Osteoblast (primary cell): ENCODE results near the gene C2orf76. TPM values are rescaled to one million over a fixed set of nuclear protein-coding genes. Genes with fewer than 3 reads are reported as not detected.

Experiments
- DNase-seq: peaks from one replicate; pipeline ENCODE4 v3.0.0; 2011; ENCODE audit warnings: low spot score, mixed read lengths; ENCODE audit not compliant: insufficient read length; ENCODE audit errors: missing footprints
- H2AFZ ChIP-seq: 2 replicates; pipeline ENCODE4 v1.6.0; 2011; ENCODE audit warnings: mild to moderate bottlenecking, low read length
- H3K27ac ChIP-seq: 2 replicates; pipeline ENCODE4 v1.5.1; 2011; ENCODE audit warnings: mild to moderate bottlenecking, low read depth, low read length, moderate library complexity
- H3K27me3 ChIP-seq: 2 replicates; pipeline ENCODE4 v1.6.0; 2012; ENCODE audit warnings: mild to moderate bottlenecking, control low read depth, inconsistent platforms, low read length, moderate library complexity; ENCODE audit not compliant: insufficient read depth
- H3K36me3 ChIP-seq: 2 replicates; pipeline ENCODE4 v1.5.1; 2011; ENCODE audit warnings: mild to moderate bottlenecking, low read length, control low read depth, moderate library complexity; ENCODE audit not compliant: insufficient read depth
- H3K4me1 ChIP-seq: 2 replicates; pipeline ENCODE4 v1.5.1; 2011; ENCODE audit warnings: mild to moderate bottlenecking, low read length, control low read depth, moderate library complexity; ENCODE audit not compliant: insufficient read depth
- H3K4me2 ChIP-seq: 2 replicates; pipeline ENCODE4 v1.6.0; 2011; ENCODE audit warnings: mild to moderate bottlenecking, low read length; ENCODE audit not compliant: insufficient read depth
- H3K4me3 ChIP-seq: fragments of 200-600 bp; sonication (generic); 3 replicates; pipeline ENCODE4 v1.5.1; 2012; ENCODE audit warnings: mild to moderate bottlenecking, low read length, inconsistent platforms; ENCODE audit not compliant: insufficient read depth
- H3K79me2 ChIP-seq: 2 replicates; pipeline ENCODE4 v1.6.0; 2012; ENCODE audit warnings: mild to moderate bottlenecking, low read length, control low read depth, inconsistent platforms; ENCODE audit not compliant: insufficient read depth
- H3K9me3 ChIP-seq: 2 replicates; pipeline ENCODE4 v1.5.1; 2011; ENCODE audit warnings: low read depth, low read length, control low read depth
- H4K20me1 ChIP-seq: 2 replicates; pipeline ENCODE4 v1.6.0; 2012; ENCODE audit warnings: mild to moderate bottlenecking, low read length, control low read depth; ENCODE audit not compliant: insufficient read depth
- CTCF ChIP-seq: IDR thresholded peaks from 2 replicates; pipeline ENCODE4 v1.5.1; 2011; ENCODE audit warnings: mild to moderate bottlenecking, low read depth, low read length, moderate library complexity; ENCODE audit errors: extremely low read depth
- total RNA-seq: library from RNA; depleted of rRNA; stranded (reverse); fragments of >200 nt; gene quantifications from 2 replicates; pipeline ENCODE4 v1.2.3, GENCODE V29; 2012

C2orf76 gene
- total RNA-seq, 1 donor = 6.5 TPM

GRCh38 chr2:119263025-119263424, 103.6 kb downstream of the C2orf76 start:
- H2AFZ ChIP-seq = no peak overlapping the region
- no peak for TF ChIP-seq CTCF
- H3K9me3 ChIP-seq = no peaks in the 10 kb centered on the region
- H3K4me2 ChIP-seq = no peak overlapping the region
- no peaks in the 10 kb centered on the region for H3K79me2 ChIP-seq
- no peaks in the 10 kb centered on the region for H3K27me3 ChIP-seq
- no peaks in the 10 kb centered on the region for H3K36me3 ChIP-seq
- no peak for DNase-seq
- H4K20me1 ChIP-seq = no peaks in the 10 kb centered on the region
- no peak overlapping the region for H3K4me3 ChIP-seq
- H3K4me1 ChIP-seq = peaks cover 22% of the 10 kb centered on the region
- H3K27ac ChIP-seq = no peak overlapping the region

GRCh38 chr2:119261493-119262225, 105.0 kb downstream of the C2orf76 start:
- Histone ChIP-seq H3K27me3 (no peaks in the 10 kb centered on the region), H3K9me3 (no peaks in the 10 kb centered on the region), H3K36me3 (peaks cover 3% of the 10 kb centered on the region), H4K20me1 (no peaks in the 10 kb centered on the region), H3K79me2 (no peaks in the 10 kb centered on the region), H3K4me2 (peak overlapping the region; percentile 27), H3K4me3 (no peak overlapping the region), H2AFZ (no peak overlapping the region), H3K27ac (no peak overlapping the region), H3K4me1 (peaks cover 23% of the 10 kb centered on the region)
- TF ChIP-seq CTCF = no peak
- DNase-seq = peak; percentile 73

GRCh38 chr2:119260646-119261492, 105.8 kb downstream of the C2orf76 start:
- Histone ChIP-seq H3K36me3 (peaks cover 3% of the 10 kb centered on the region), H3K9me3 (no peaks in the 10 kb centered on the region), H4K20me1 (no peaks in the 10 kb centered on the region), H3K79me2 (no peaks in the 10 kb centered on the region), H3K4me1 (peaks cover 31% of the 10 kb centered on the region), H3K27ac (peak overlapping the region; percentile 46), H3K4me3 (no peak overlapping the region), H2AFZ (peak overlapping the region; percentile 9), H3K4me2 (peak overlapping the region; percentile 27), H3K27me3 (no peaks in the 10 kb centered on the region)
- no peak for TF ChIP-seq CTCF
- DNase-seq = peak; percentile 52

GRCh38 chr2:119259296-119259860, 107.3 kb downstream of the C2orf76 start:
- H3K27me3 ChIP-seq = no peaks in the 10 kb centered on the region
- no peak for TF ChIP-seq CTCF
- peak overlapping the region; percentile 17 for H2AFZ ChIP-seq
- H3K4me2 ChIP-seq = no peak overlapping the region
- H3K36me3 ChIP-seq = peaks cover 3% of the 10 kb centered on the region
- H3K9me3 ChIP-seq = no peaks in the 10 kb centered on the region
- no peak overlapping the region for H3K4me3 ChIP-seq
- peaks cover 40% of the 10 kb centered on the region for H3K4me1 ChIP-seq
- no peak overlapping the region for H3K27ac ChIP-seq
- H4K20me1 ChIP-seq = no peaks in the 10 kb centered on the region
- H3K79me2 ChIP-seq = peaks cover 3% of the 10 kb centered on the region
- DNase-seq = peak; percentile 42
